SJSA1 (cell line): ENCODE data around the gene UNC5CL. TPM values are rescaled to one million over a fixed set of nuclear protein-coding genes. Genes with fewer than 3 reads are reported as not detected.

Experiments used
- DNase-seq, 2 experiments: peaks; one replicate each; pipeline ENCODE4 v3.0.0-alpha.2; 2015 to 2020; ENCODE audit warnings: low spot score in 2 of 2, low read depth in 1 of 2
- H3K27ac ChIP-seq: fragments of 250-450 bp; sonication (Bioruptor Pico); 2 replicates; pipeline ENCODE4 v1.5.1; 2020; ENCODE audit warnings: mild to moderate bottlenecking, moderate library complexity
- H3K27me3 ChIP-seq: fragments of 250-450 bp; sonication (Bioruptor Pico); replicated peaks from 2 replicates; pipeline ENCODE4 v1.5.1; 2020; ENCODE audit warnings: mild to moderate bottlenecking, moderate library complexity
- H3K36me3 ChIP-seq: fragments of 250-450 bp; sonication (Bioruptor Pico); 2 replicates; pipeline ENCODE4 v1.5.1; 2020; ENCODE audit warnings: mild to moderate bottlenecking
- H3K4me1 ChIP-seq: fragments of 250-450 bp; sonication (Bioruptor Pico); replicated peaks from 2 replicates; pipeline ENCODE4 v1.6.1; 2021; ENCODE audit warnings: mild to moderate bottlenecking
- H3K4me3 ChIP-seq: fragments of 250-450 bp; sonication (Bioruptor Pico); 2 replicates; pipeline ENCODE4 v1.5.1; 2020; ENCODE audit warnings: mild to moderate bottlenecking
- H3K9me3 ChIP-seq: fragments of 250-450 bp; sonication (Bioruptor Pico); replicated peaks from 2 replicates; pipeline ENCODE4 v1.5.1; 2020; ENCODE audit warnings: mild to moderate bottlenecking
- total RNA-seq: library from RNA; depleted of rRNA; stranded (reverse); fragments of >200 nt; shearing (Covaris generic); gene quantifications from 2 replicates; pipeline ENCODE4 v1.2.3, GENCODE V29; 2014

UNC5CL gene
- total RNA-seq, 1 experiment from 2014 or later, result not detected

DNA sequence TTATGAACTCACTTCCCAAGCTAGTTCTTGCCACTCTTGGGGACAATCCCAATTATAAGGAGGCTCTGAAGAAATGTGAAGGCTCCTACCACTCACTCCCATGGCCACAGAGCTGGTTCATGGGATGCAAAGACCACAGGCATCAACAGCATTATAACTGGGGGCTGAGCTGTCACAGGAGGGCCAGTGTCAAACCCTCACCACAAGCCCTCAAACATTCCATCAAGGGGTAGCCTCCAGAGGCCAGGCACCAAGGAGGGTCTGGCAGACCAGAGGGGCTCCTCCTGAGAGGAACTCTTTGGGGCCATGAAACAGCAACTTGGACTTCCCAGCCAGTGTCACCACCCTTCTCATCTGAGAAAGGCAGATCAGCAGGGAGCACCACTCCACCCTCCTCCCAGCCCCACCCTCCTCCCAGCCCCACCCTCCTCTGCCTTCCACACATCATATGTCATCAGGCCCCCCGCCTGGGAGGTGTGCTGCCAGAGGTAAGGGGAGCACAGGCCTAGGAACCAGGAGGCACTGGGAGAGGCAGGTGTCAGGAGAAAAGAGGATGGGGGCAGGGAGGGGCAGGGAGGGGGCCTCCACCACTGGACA is 2.0 kb upstream of the UNC5CL start:
- Histone ChIP-seq H3K27me3 (no peaks in the 10 kb centered on the region), H3K27ac (no peak overlapping the region), H3K9me3 (no peaks in the 10 kb centered on the region), H3K36me3 (no peaks in the 10 kb centered on the region), H3K4me1 (peaks cover 5% of the 10 kb centered on the region; the same call in 1 of the 2 replicates), H3K4me3 (no peak overlapping the region)
- no peak for DNase-seq

- Histone ChIP-seq H3K36me3 (no peaks in the 10 kb centered on the region), H3K27me3 (no peaks in the 10 kb centered on the region), H3K4me1 (peaks cover 5% of the 10 kb centered on the region; the same call in 1 of the 2 replicates), H3K9me3 (no peaks in the 10 kb centered on the region), H3K4me3 (no peak overlapping the region), H3K27ac (no peak overlapping the region)
- DNase-seq, result no peak
Measured at GRCh38 chr6:41040101-41040939, 1.3 kb upstream of the UNC5CL start.

DNA sequence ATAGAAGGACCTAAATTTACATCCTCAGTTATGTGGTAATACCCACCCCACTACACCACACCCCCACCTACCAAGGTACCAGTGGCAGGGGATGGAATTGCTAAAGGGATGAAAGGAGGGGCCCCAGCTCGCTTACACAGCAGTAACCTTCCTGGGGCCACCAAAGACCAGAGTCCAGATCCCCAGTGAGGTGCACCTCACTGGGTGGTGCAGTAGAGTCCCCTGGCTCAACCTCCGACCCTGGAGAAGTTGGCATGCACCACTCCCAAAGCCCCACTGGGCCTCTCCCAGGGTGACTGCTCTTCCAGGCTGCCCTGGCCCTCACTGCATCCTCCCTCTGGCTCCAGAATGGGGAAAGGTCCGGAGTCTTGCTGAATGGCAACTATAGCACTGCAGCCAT is 816 bp downstream of the UNC5CL start:
- peaks cover 5% of the 10 kb centered on the region; the same call in 1 of the 2 replicates for H3K4me1 ChIP-seq
- H3K36me3 ChIP-seq, result no peaks in the 10 kb centered on the region
- H3K9me3 ChIP-seq, result no peaks in the 10 kb centered on the region
- H3K4me3 ChIP-seq, result no peak overlapping the region
- H3K27ac ChIP-seq, result no peak overlapping the region
- no peaks in the 10 kb centered on the region for H3K27me3 ChIP-seq
- DNase-seq, result no peak

DNA sequence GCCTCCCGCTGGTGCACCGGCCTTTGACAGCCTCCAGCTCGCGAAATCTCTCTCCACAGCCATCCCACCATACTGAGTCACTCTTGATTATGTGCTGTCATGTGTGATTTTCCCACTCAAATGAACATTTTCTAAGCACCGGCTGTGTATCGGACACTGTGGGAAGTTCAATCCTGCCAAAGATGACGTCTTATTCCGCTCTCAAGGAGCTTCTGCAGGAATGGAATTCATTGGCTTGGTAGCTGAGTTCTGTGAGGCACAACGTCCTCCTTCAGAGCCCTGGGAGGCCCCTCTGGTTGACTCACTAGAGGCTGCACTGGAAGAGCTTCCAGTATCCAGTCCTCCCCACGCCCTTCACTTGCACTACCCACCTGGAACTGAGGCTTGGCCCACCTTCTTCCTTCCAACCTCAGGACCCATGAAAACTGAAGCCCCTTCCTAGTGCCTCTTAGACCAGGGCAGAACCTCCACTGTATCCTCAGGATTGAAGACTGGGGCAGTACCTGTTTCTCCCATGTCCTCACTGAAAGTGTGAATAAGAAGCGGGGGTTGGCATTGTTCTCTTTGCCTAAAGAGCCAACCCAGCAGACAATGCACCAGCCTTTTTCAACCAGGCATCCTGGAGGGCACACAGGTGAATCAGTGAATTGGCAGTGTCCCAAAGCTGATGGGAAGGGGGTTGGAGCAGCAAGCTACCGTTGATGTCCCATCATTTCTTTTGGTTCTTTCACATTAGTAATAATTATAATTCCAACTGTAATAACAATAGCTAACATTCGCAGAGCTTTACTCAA is 1.7 kb downstream of the UNC5CL start:
- Histone ChIP-seq H3K4me3 (no peak overlapping the region), H3K27ac (no peak overlapping the region), H3K36me3 (no peaks in the 10 kb centered on the region), H3K9me3 (no peaks in the 10 kb centered on the region), H3K4me1 (peaks cover 5% of the 10 kb centered on the region; the same call in 1 of the 2 replicates), H3K27me3 (no peaks in the 10 kb centered on the region)
- DNase-seq, result no peak

DNA sequence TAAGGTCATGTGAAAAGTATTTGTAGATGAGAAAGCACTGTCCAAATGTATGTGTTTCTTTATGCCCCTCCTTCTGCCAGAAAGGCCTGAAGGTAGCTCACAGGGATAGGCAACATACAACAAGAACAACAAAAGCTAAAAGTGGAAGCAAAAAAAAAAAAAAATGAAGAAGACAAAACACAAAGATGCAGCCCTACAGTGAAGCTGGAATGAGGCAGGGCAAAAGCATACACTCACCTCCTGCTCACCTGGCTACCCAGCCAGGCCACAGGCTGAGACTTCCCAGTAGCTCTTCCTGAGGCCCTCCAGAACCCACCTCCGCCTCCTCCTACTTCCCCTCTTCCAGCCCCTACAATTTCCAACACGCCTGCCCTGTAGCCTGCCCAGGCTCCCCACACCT is 2.4 kb downstream of the UNC5CL start:
- no peak for DNase-seq
- no peak overlapping the region for H3K4me3 ChIP-seq
- H3K9me3 ChIP-seq, result no peaks in the 10 kb centered on the region
- no peaks in the 10 kb centered on the region for H3K27me3 ChIP-seq
- H3K27ac ChIP-seq, result no peak overlapping the region
- H3K36me3 ChIP-seq, result no peaks in the 10 kb centered on the region
- peaks cover 5% of the 10 kb centered on the region; the same call in 1 of the 2 replicates for H3K4me1 ChIP-seq

- Histone ChIP-seq H3K4me3 (no peak overlapping the region), H3K27me3 (no peaks in the 10 kb centered on the region), H3K27ac (no peak overlapping the region), H3K4me1 (peaks cover 5% of the 10 kb centered on the region; the same call in 1 of the 2 replicates), H3K9me3 (no peaks in the 10 kb centered on the region), H3K36me3 (no peaks in the 10 kb centered on the region)
- DNase-seq, result no peak
Measured at GRCh38 chr6:41036186-41036585, 2.8 kb downstream of the UNC5CL start.

DNA sequence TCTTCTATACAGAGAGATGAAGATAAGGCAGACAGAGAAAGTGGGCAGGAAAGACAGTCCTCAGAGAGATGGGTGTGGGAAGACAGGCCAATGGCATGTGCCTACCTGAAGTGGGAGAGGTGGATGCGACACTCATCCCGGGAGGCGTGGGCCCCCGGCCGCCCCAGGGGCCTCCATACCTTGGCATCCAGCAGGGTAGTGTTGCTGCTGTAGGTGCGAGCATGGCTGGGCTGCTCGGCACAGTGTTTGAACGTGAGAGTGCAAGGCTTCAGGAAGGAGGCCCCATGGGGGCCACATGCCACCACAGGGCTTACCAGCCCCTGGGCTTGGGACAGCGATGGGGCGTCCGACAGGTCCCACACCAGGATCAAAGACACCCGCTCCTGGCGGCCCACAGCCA is 5.2 kb downstream of the UNC5CL start:
- no peaks in the 10 kb centered on the region for H3K36me3 ChIP-seq
- H3K4me1 ChIP-seq, result no peaks in the 10 kb centered on the region
- H3K27me3 ChIP-seq, result no peaks in the 10 kb centered on the region

DNA sequence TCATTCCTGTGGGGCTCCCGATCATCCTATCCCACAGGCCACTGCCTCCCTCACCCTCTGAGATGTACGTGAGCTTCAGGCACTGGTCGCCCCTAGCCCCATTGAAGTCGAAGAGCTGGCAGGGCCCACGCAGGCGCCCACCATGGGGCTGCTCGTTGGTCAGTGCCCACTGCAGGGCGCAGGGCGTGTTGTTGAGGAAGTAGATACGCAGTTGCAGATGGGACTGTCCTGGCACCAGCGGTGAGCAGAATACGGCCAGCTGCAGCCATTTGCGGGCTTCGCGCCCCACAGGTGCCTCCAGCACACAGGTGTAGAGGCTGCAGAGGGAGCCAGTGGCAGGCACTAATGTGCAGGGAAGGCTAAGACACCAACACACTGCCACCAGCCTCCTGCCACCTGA is 6.2 kb downstream of the UNC5CL start:
- peaks cover 6% of the 10 kb centered on the region for H3K4me1 ChIP-seq
- DNase-seq, result no peak
- H3K27me3 ChIP-seq, result no peaks in the 10 kb centered on the region
- H3K36me3 ChIP-seq, result no peaks in the 10 kb centered on the region
- H3K27ac ChIP-seq, result no peak overlapping the region
- no peaks in the 10 kb centered on the region for H3K9me3 ChIP-seq
- H3K4me3 ChIP-seq, result no peak overlapping the region

More for the DNA sequence above, 5.2 kb downstream of the UNC5CL start:
- no peak overlapping the region for H3K4me3 ChIP-seq
- DNase-seq, result no peak
- no peaks in the 10 kb centered on the region for H3K9me3 ChIP-seq
- H3K27ac ChIP-seq, result no peak overlapping the region

DNA sequence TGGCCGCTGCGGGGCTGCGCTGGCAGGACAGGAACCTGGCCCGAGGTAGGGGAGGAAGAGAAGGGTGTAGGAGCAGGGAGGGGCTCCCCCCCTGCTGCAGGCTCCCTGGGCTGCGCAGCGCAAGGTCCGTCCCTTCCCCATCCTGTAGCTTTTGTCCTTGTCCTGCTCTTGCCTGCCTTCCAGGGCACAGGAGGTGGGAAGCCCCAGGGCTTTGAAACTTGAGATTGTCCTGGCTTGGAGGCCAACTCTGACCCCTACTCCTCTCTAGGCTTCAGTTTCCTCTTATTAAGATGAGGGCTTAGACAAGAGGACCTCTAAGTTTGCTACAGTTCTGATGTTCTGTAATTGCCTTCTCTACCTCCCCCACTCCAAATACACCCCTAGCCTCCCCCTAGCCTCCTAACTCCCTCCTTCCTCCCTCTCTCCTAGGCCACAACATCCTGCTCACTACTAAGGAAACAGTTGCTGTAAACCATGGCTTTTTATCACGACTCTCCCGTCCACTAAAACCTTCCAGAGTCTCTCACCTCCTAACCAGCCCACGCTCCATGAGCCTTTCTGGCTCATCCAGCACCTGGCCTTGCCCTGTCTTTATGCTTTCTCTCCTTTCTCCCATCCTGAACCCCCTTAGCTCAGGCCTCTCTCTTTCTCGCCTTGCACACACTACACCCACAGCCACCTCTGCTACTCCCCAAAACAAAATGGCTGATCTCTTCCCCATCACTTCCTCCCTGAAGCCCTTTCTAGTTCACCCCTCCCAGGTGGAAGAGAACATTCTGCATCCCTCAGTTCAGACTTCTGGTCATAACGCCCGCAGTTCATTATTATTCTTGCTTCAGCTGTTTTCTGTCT is 10.2 kb downstream of the UNC5CL start:
- Histone ChIP-seq H3K36me3 (no peaks in the 10 kb centered on the region), H3K4me3 (no peak overlapping the region), H3K4me1 (peaks cover 11% of the 10 kb centered on the region), H3K27ac (no peak overlapping the region), H3K9me3 (no peaks in the 10 kb centered on the region), H3K27me3 (no peaks in the 10 kb centered on the region)
- DNase-seq, result no peak

DNA sequence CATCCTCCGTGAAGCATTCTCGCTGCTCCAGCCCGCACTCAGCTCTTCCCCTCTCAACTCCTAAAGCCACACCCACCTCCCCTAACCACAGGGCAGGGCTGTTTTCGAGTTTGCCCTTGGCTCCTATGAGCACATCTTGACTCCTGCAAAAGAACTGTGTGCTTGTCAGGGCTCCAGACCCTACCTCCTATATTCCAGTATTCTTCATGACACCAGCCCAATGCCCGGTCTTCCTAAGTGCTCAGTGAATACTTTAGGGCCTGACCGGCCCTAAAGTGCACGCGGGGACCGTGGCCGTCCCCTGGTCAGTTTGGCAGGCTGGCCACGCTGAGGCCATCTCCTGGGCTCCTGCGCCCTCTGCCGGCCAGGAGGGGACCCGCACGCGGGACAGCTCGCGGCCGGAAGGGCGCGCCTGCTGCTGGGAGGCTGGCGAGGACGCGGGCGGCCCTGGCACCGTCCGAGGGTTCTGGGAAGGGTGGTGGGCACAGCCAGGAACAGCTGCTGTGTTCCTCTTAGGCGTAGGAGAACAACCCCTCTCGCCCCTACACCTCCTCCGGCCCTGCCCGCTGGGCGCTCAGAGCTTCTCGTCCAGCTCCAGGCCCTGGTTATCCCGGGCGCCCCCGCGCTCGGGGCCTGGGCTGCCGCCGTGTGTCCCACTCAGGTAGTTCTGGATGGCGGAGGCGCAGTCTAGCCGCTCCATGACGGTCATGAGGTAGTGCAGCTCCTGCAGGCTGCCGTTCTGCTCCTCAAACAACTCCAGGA is 11.0 kb downstream of the UNC5CL start:
- Histone ChIP-seq H3K9me3 (no peaks in the 10 kb centered on the region), H3K4me3 (no peak overlapping the region), H3K4me1 (peaks cover 14% of the 10 kb centered on the region), H3K27me3 (no peaks in the 10 kb centered on the region), H3K36me3 (no peaks in the 10 kb centered on the region), H3K27ac (no peak overlapping the region)
- peak; percentile 73 to 81 for DNase-seq

GRCh38 chr6:41027241-41027640 is 11.8 kb downstream of the UNC5CL start:
- no peak overlapping the region for H3K4me3 ChIP-seq
- no peaks in the 10 kb centered on the region for H3K27me3 ChIP-seq
- H3K36me3 ChIP-seq, result no peaks in the 10 kb centered on the region
- peaks cover 14% of the 10 kb centered on the region for H3K4me1 ChIP-seq
- DNase-seq, result no peak
- H3K9me3 ChIP-seq, result no peaks in the 10 kb centered on the region
- H3K27ac ChIP-seq, result no peak overlapping the region

- Histone ChIP-seq H3K27ac (no peak overlapping the region), H3K4me1 (peaks cover 17% of the 10 kb centered on the region), H3K9me3 (no peaks in the 10 kb centered on the region), H3K36me3 (no peaks in the 10 kb centered on the region), H3K4me3 (no peak overlapping the region), H3K27me3 (no peaks in the 10 kb centered on the region)
- DNase-seq, result no peak
Measured at GRCh38 chr6:41025966-41026530, 13.0 kb downstream of the UNC5CL start.
